GM12878 (cell line): ENCODE results near the gene TBC1D2B. TPM values are rescaled to one million over a fixed set of nuclear protein-coding genes. Genes with fewer than 3 reads are reported as not detected.

Experiments used
- ATAC-seq: fragments of 200-7000 bp; cut with Tn5 transposase; 3 replicates; pipeline ENCODE4 v1.9.1; 2020; ENCODE audit warnings: mild to moderate bottlenecking, moderate library complexity
- BruUV-seq: library from RNA; stranded (reverse); fragments of 400-500 nt; replicated peaks from 2 replicates; lab custom pipeline; 2021; lab: Mats Ljungman, UMichigan
- CTCF ChIA-PET: fragments of 300-600 bp; sonication (Branson Sonifier 250); formaldehyde crosslinking; extraction: SDS; loops from one replicate; lab custom pipeline; 2021; ENCODE audit warnings: inconsistent platforms; lab: Yijun Ruan, JAX
- POLR2A ChIA-PET: fragments of 350-600 bp; formaldehyde crosslinking; extraction: SDS; loops from one replicate; lab custom pipeline; 2021; ENCODE audit warnings: inconsistent platforms; lab: Charles Lee
- RAD21 ChIA-PET: fragments of 300-600 bp; sonication (Branson Sonifier 250); formaldehyde crosslinking; loops from one replicate; lab custom pipeline; 2023; ENCODE audit warnings: antibody characterized with exemption; ENCODE audit not compliant: unreplicated experiment; lab: Charles Lee
- SMC1A ChIA-PET: fragments of 300-600 bp; sonication (Branson Sonifier 250); formaldehyde crosslinking; loops from one replicate; lab custom pipeline; 2023; ENCODE audit not compliant: unreplicated experiment, uncharacterized antibody; lab: Charles Lee
- DNase-seq: peaks from one replicate; pipeline ENCODE4 v3.0.0-alpha.2; 2011; ENCODE audit warnings: low read depth, low spot score
- FAIRE-seq: peaks from 3 replicates; lab custom pipeline; 2011; peaks lifted over from hg19 to GRCh38; lab: Jason Lieb, UNC
- H2AFZ ChIP-seq: 2 replicates; pipeline ENCODE4 v1.6.0; 2011; ENCODE audit warnings: low read depth, low read length, control low read depth; ENCODE audit not compliant: control insufficient read depth
- H3K27ac ChIP-seq: 2 replicates; pipeline ENCODE4 v1.5.1; 2011; ENCODE audit warnings: control low read depth; ENCODE audit not compliant: control insufficient read depth, insufficient read depth
- H3K27me3 ChIP-seq, 2 experiments: replicated peaks in 1 of 2; 2 replicates each; pipeline versions ENCODE4 v1.6.0 to v1.6.1; 2011; ENCODE audit warnings: low read length in 1 of 2; ENCODE audit not compliant: control insufficient read depth in 2 of 2, insufficient read depth in 2 of 2
- H3K36me3 ChIP-seq, 2 experiments: 2 replicates each; pipeline ENCODE4 v1.5.1; 2011; ENCODE audit warnings: low read length in 1 of 2; ENCODE audit not compliant: control insufficient read depth in 2 of 2, insufficient read depth in 2 of 2
- H3K4me1 ChIP-seq: 2 replicates; pipeline ENCODE4 v1.6.1; 2011; ENCODE audit warnings: mild to moderate bottlenecking, low read length, moderate library complexity, mixed read lengths; ENCODE audit not compliant: control insufficient read depth, insufficient read depth
- H3K4me2 ChIP-seq: 2 replicates; pipeline ENCODE4 v1.6.0; 2011; ENCODE audit warnings: control low read depth; ENCODE audit not compliant: control insufficient read depth, insufficient read depth
- H3K4me3 ChIP-seq: fragments of 200-600 bp; sonication (generic); 2 replicates; pipeline ENCODE4 v1.5.1; 2016
- H3K79me2 ChIP-seq: 2 replicates; pipeline ENCODE4 v1.6.0; 2011; ENCODE audit warnings: low read length; ENCODE audit not compliant: control insufficient read depth, insufficient read depth
- H3K9ac ChIP-seq: 2 replicates; pipeline ENCODE4 v1.8.0; 2011; ENCODE audit warnings: low read length, control low read depth, mixed read lengths; ENCODE audit not compliant: control insufficient read depth, insufficient read depth
- H3K9me3 ChIP-seq: replicated peaks from 3 replicates; pipeline ENCODE4 v1.5.1; 2011; ENCODE audit warnings: mild to moderate bottlenecking, low read length; ENCODE audit not compliant: control insufficient read depth, insufficient read depth
- H4K20me1 ChIP-seq: 2 replicates; pipeline ENCODE4 v1.6.0; 2011; ENCODE audit not compliant: control insufficient read depth, insufficient read depth
- BMI1 ChIP-seq: fragments of 450-650 bp; IDR thresholded peaks from 2 replicates; pipeline ENCODE4 v1.6.1; 2016; ENCODE audit warnings: mild to moderate bottlenecking, moderate library complexity, borderline replicate concordance
- NRF1 ChIP-seq: conservative IDR thresholded peaks from 2 replicates; pipeline ENCODE4 v1.6.1; 2011; ENCODE audit warnings: mild to moderate bottlenecking, low read depth, low read length, improper control_type of control experiment
- POLR2AphosphoS5 ChIP-seq: IDR thresholded peaks from 2 replicates; pipeline ENCODE4 v1.6.1; 2011; ENCODE audit warnings: mild to moderate bottlenecking, low read length, inconsistent platforms
- SMAD5 ChIP-seq: IDR thresholded peaks from 2 replicates; pipeline ENCODE4 v1.6.1; 2016; ENCODE audit warnings: antibody characterized with exemption, low read depth
- SREBF2 ChIP-seq: IDR thresholded peaks from 2 replicates; pipeline ENCODE4 v1.6.1; 2012; ENCODE audit warnings: mild to moderate bottlenecking, low read length
- WGBS: methylation state at CpG from one replicate; pipeline ENCODE4 v1.1.6; 2016; ENCODE audit warnings: low lambda C conversion rate; ENCODE audit not compliant: insufficient replicate concordance, insufficient coverage; ENCODE audit errors: missing lambda C conversion rate; 5-methylcytosine and 5-hydroxymethylcytosine counted together
- in situ Hi-C: fragments of 300-500 bp; cut with MboI; formaldehyde crosslinking; loops from 9 replicates; pipeline ENCODE4 v1.14.3; 2018; ENCODE audit warnings: mixed read lengths
- intact Hi-C: fragments of 100-400 bp; cut with micrococcal nuclease; formaldehyde crosslinking; loops from one replicate; pipeline ENCODE4 v1.14.2; 2022; ENCODE audit not compliant: unreplicated experiment
- polyA plus RNA-seq, 11 experiments: library from polyadenylated mRNA; depleted of rRNA in 4 of 11; unstranded in 6 of 11; stranded (reverse) in 5 of 11; fragments of >200 nt; fragmentation: Nextera tagmentation in 4 of 11; fragmentation: Illumina TruSeq in 1 of 11; extraction: Ambion mirVana in 4 of 11; extraction: Trizol in 1 of 11; gene quantifications; 1 replicate in 1 of 11; 2 replicates in 10 of 11; pipeline versions ENCODE4 v1.2.1 to v1.2.3, GENCODE V29; 2011 to 2016; ENCODE audit warnings: inconsistent platforms in 2 of 11, missing spikeins in 2 of 11, low read depth in 1 of 11
- total RNA-seq, 4 experiments: library from RNA; depleted of rRNA in 3 of 4; stranded (reverse); fragments of >200 nt in 3 of 4; fragmentation: Illumina TruSeq in 1 of 4; extraction: Trizol in 1 of 4; gene quantifications; 2 replicates each; pipeline versions ENCODE4 v1.2.1 to v1.2.3, GENCODE V29; 2013 to 2021

Gene TBC1D2B
- total and polyA plus RNA-seq, 10 of the 15 experiments (the other 5 are each of a cell fraction or from before 2014, with no cell fraction given), result 1.3 to 53.4 (median 19.4) TPM

DNA sequence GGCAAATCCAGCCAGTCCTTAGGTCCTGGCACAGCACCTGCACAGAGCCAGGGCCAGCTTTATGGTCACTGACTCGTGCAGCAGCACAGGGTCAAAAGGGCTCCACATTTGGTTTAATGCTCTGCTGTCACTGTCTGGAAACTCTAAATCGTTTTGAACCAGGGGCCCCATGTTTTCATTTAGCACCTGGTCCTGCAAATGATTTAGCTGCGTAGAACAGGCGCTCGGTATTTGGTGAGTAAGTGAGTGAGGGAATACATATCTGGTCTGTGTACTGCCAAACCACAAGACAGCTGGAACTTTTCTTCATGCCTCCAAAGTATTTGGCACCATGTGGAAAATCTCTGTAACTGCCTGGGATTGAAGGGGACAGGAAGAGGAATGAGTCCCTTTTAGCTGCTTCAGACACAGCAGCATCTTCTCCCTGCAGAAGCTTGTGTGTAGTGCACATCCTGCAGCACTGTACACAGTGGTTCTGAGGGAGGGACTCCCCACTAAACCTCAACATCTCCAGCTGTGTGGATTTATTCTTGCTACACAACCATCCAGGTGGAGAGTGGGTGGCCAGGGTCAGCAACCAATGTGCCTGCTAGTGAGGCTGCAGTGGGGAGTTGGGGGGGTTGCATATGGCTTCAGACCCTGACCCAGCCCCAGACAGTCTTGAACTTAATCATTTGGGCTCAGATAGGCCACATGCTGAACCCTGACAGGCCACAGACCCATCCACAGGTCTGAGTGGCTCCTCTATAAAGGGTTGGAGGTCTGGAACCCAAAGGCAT, 15.9 kb upstream of the TBC1D2B start:
- POLR2A ChIA-PET, result interaction anchor here (1.1 kb wide), 1 partner anchor 11 kb away, joined by 3 read pairs; no protein-coding TSS in a partner anchor
- TF ChIP-seq SMAD5, result no peak
- no peak for TF ChIP-seq BMI1
- TF ChIP-seq POLR2AphosphoS5, result no peak
- TF ChIP-seq NRF1, result no peak
- TF ChIP-seq SREBF2, result no peak
- no peak for DNase-seq
- Histone ChIP-seq H3K4me2 (no peak overlapping the region), H3K9ac (no peak overlapping the region), H3K36me3 (no peaks in the 10 kb centered on the region), H3K4me1 (peaks cover under 1% of the 10 kb centered on the region; the same call in 1 of the 2 replicates), H4K20me1 (no peaks in the 10 kb centered on the region), H3K4me3 (no peak overlapping the region), H3K9me3 (no peaks in the 10 kb centered on the region), H2AFZ (no peak overlapping the region), H3K27ac (no peak overlapping the region), H3K27me3 (no peaks in the 10 kb centered on the region), H3K79me2 (no peaks in the 10 kb centered on the region)
- BruUV-seq, result no TSS peak
- no peak for ATAC-seq
- CTCF ChIA-PET, result interaction anchor here (0.7 to 2.0 kb wide), 5 partner anchors 9 to 135 kb away, joined by 3 to 6 read pairs (median 3); no protein-coding TSS in a partner anchor
- in situ Hi-C loops (no loop called here), intact Hi-C loops (no loop called here)
- FAIRE-seq, result no peak
- WGBS, result 59% methylated on average over 5 of the region's 5 CpGs
- SMC1A ChIA-PET, result interaction anchor here (0.7 to 1.4 kb wide), 6 partner anchors 10 to 134 kb away, joined by 3 to 6 read pairs (median 3); no protein-coding TSS in a partner anchor
- RAD21 ChIA-PET, result interaction anchor here (1.2 to 3.4 kb wide), 3 partner anchors 15 to 58 kb away, joined by 3 to 11 read pairs (median 4); no protein-coding TSS in a partner anchor
